Measurements from ENCODE around the gene C1QTNF1. TPM values are rescaled to one million over a fixed set of nuclear protein-coding genes. Genes with fewer than 3 reads are reported as not detected.
A peak's percentile ranks its signal among the peaks of the same experiment; 100 is the strongest.
"Not testable (repeated sequence)": the region's sequence is repeated elsewhere in the genome, so short reads cannot be mapped to it uniquely, and the experiment has no call there.

Gene C1QTNF1
- total RNA-seq, 2 donors from 2014 or later = 10.4 to 12.1 TPM

DNA sequence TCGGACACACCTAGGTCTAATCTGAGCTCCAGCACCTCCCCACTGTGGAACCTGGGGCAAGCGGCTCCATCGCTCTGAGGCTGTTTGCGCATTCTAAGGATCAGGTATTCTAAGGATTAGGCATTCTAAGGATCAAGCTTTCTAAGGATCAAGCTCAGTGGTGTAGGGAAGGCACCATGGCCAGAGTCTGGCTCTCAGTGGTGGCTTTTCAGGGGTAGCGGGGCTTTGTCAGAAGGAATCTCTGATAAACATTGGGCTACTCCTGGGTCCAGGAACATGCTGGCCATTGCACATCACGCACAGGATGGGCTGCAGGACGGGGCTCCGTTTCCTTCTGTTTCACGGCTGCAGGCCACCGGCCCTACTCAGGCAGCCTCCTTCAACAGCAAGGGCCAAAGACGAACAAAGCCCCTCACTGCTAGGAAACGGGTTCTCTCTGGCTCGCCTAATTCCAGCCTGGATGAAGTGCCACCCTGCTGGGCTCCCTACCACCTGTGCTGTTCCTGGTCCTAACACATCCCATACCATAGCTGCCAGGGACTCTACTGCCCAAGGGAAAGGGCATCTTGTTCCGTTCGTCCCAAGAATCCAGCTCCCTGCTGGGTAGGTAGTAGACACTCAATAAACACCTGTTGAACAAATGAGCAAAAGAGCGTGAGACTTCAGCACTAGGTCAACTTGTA is 5.5 kb downstream of the C1QTNF1 start:
- TF ChIP-seq, protein P1, sequence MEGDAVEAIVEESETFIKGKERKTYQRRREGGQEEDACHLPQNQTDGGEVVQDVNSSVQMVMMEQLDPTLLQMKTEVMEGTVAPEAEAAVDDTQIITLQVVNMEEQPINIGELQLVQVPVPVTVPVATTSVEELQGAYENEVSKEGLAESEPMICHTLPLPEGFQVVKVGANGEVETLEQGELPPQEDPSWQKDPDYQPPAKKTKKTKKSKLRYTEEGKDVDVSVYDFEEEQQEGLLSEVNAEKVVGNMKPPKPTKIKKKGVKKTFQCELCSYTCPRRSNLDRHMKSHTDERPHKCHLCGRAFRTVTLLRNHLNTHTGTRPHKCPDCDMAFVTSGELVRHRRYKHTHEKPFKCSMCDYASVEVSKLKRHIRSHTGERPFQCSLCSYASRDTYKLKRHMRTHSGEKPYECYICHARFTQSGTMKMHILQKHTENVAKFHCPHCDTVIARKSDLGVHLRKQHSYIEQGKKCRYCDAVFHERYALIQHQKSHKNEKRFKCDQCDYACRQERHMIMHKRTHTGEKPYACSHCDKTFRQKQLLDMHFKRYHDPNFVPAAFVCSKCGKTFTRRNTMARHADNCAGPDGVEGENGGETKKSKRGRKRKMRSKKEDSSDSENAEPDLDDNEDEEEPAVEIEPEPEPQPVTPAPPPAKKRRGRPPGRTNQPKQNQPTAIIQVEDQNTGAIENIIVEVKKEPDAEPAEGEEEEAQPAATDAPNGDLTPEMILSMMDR (IDR thresholded peaks at IDR 0.05) = no peak
- Histone ChIP-seq H3K4me3 (no peak overlapping the region), H3K4me1 (peaks cover 26% of the 10 kb centered on the region), H3K9me3 (no peaks in the 10 kb centered on the region), H3K9ac (ENCODE audit: low read depth in 2 of 2, low read length in 2 of 2) (no peak overlapping the region), H3K27me3 (no peaks in the 10 kb centered on the region), H3K27ac (no peak overlapping the region), H3K36me3 (no peaks in the 10 kb centered on the region)
- DNase-seq = no peak
- intact Hi-C loops (cut with DNase I) = no loop called here

DNA sequence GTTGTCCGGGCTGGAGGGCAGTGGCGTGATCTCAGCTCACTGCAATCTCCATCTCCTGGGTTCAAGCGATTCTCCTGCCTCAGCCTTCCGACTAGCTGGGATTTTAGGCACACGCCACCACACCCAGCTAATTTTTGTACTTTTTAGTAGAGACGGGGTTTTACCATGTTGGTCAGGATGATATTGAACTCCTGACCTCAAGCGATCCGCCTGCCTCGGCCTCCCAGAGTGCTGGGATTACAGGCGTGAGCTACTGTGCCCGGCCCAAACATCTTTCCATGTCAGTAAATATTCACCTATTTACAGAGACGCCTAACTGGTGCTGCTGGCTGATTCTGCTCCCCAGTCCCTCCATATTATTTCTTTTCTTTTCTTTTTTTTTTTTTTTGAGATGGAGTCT is 6.7 kb downstream of the C1QTNF1 start:
- DNase-seq; H3K27ac ChIP-seq; H3K9me3 ChIP-seq; H3K9ac ChIP-seq (ENCODE audit: low read depth in 2 of 2, low read length in 2 of 2); H3K27me3 ChIP-seq; H3K36me3 ChIP-seq; intact Hi-C loops (cut with DNase I); H3K4me3 ChIP-seq: not testable (repeated sequence)
- peaks cover 14% of the 10 kb centered on the region for H3K4me1 ChIP-seq

DNA sequence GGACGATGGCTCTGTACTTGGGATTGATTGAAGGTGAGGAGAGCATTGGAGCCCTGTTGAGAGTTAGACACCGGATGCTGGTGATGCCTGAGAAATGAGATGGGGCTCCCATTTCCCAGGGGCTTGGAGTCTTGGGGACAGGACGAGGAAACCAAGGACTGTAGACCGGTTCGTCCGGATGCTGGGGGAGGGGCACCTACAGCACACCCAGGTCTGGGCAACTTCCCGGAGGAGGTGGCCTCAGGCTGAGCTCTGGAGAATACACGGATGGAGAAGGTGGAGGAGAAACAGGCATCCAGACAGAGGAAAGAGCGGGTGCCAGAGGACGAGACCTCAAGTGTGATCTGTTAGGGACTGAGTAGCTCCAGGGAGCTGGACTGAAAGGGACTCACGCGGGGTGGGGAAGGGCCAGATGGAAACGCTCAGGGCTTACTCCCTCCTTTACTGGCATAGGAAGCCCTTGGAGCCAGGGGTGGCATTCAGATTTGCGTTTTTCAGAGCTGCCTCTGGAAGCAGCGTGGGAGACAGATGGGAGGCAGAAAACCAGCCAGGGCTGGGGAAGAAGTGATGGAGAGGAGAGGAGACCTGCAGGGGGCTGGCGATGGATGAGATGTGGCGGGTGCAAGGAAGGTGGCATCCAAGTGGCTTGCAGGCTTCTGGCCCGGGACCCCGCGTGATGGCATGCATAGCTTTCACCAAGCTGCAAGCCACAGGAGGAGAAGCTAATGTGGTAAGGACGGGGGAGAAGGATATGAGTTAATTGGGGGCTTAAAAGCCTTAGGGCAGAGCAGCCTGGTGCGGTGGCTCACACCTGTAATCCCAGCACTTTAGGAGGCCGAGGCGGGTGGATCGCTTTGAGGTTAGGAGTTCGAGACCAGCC is 8.3 kb downstream of the C1QTNF1 start:
- H3K9ac ChIP-seq (ENCODE audit: low read depth in 2 of 2, low read length in 2 of 2) = no peak overlapping the region
- H3K36me3 ChIP-seq = no peaks in the 10 kb centered on the region
- H3K27me3 ChIP-seq = no peaks in the 10 kb centered on the region
- intact Hi-C loops (cut with DNase I) = no loop called here
- no peak overlapping the region for H3K27ac ChIP-seq
- TF ChIP-seq, protein P1 (IDR thresholded peaks at IDR 0.05) = no peak
- H3K4me1 ChIP-seq = peaks cover 7% of the 10 kb centered on the region
- no peak overlapping the region for H3K4me3 ChIP-seq
- no peak for DNase-seq
- no peaks in the 10 kb centered on the region for H3K9me3 ChIP-seq

DNA sequence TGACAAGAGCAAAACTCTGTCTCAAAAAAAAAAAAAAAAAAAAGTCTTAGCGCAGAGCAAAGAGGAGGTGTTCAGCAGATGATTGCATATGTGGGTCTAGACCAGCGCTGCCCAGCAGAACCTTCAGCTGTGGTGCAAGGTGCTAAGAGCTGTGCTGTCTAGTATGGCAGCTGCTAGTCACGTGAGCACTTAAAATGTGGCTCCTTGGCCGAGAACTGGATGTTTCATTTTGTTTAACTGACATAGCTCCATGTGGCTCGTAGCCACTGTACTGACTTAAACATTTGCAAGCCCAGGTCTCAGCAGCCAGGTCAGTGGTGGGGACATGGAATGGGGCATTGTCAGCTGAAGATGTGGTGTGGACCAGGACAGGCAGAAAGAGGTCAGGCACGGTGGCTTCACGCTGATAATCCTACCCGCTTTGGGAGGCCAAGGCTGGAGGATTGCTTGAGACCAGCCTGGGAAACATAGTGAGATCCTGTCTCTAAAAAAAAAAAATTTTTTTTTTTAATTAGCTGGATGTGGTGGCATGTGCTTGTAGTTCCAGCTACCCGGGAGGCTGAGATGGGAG is 9.2 kb downstream of the C1QTNF1 start:
- Histone ChIP-seq H3K4me1 (no peaks in the 10 kb centered on the region), H3K9ac (ENCODE audit: low read depth in 2 of 2, low read length in 2 of 2) (no peak overlapping the region), H3K9me3 (no peaks in the 10 kb centered on the region), H3K27ac (no peak overlapping the region), H3K4me3 (no peak overlapping the region), H3K27me3 (no peaks in the 10 kb centered on the region), H3K36me3 (no peaks in the 10 kb centered on the region)
- TF ChIP-seq, protein P1 (IDR thresholded peaks at IDR 0.05) = no peak
- intact Hi-C loops (cut with DNase I) = no loop called here
- no peak for DNase-seq

DNA sequence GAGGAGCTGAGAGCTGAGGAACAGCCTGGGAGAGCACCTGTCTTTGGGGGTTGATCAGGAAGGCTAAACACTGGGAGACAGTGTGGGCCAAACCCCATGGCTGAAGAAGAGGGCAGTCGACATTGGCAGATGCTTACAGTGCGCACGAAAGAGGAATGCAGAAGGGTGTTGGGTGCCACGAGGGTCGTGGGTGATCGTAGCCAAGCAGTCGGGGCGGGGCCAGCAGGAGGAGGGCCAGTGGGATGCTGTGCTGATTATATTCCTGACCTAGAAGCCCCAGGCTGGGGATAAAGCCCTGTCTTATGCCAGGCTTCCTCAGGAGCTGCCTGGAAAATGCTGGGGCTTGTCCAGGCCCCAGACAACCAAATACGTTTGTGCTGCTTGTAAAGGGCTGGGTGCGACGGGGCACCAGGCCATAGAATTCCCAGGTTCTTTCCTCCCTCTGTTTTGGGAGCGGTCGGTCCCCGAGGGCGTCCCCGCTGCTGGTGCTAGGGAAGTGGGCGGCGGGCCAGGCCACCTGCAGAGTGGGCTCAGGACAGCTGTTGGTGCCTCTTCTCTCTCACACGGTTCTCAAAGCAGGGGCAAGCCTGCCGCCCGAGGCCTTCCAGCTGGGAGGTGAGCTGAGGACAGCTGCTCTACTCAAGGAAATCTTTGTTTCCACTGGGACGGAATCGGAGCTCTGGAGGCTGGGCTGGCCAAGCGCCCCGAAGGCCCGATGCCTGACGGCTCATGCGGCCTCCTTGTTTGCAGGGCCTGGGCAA is 10.0 kb downstream of the C1QTNF1 start:
- intact Hi-C loops (cut with DNase I) = no loop called here
- H3K9ac ChIP-seq (ENCODE audit: low read depth in 2 of 2, low read length in 2 of 2) = peak overlapping the region; percentile 19 to 31
- TF ChIP-seq, protein P1 (IDR thresholded peaks at IDR 0.05) = no peak
- no peaks in the 10 kb centered on the region for H3K36me3 ChIP-seq
- no peaks in the 10 kb centered on the region for H3K4me1 ChIP-seq
- H3K9me3 ChIP-seq = no peaks in the 10 kb centered on the region
- H3K4me3 ChIP-seq = no peak overlapping the region
- no peak overlapping the region for H3K27ac ChIP-seq
- DNase-seq = no peak
- no peaks in the 10 kb centered on the region for H3K27me3 ChIP-seq
